HG03196 (cell line): ENCODE results near the gene DLG5.

Source experiments
- ATAC-seq: cut with Tn5 transposase; IDR thresholded peaks from one replicate; pipeline ENCODE4 v1.9.1; 2021; ENCODE audit not compliant: unreplicated experiment

The DLG5 gene

GRCh38 chr10:77892021-77892739, 34.4 kb downstream of the DLG5 start:
- ATAC-seq = no peak

DNA sequence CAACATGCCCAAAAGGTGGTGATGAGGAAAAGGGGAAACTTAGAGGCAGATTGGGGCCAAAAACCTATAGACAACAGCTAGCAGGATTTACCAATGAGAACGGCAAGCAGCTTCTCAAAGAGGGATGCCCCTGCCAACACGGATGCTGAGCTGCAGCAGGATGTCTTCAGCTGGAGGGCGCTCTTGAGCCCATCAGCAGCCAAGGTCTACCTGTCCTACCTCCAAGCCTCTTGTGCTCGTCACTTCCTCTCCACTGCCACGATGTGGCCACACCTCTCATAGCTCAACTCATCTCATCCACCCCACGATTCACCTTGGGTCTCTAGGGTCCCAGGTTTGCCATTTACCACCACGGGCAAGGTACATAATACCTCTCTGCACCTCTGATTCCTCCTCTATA, 36.5 kb downstream of the DLG5 start:
- no peak for ATAC-seq

- ATAC-seq = no peak
Observed at GRCh38 chr10:77889277-77889903, 37.2 kb downstream of the DLG5 start.

DNA sequence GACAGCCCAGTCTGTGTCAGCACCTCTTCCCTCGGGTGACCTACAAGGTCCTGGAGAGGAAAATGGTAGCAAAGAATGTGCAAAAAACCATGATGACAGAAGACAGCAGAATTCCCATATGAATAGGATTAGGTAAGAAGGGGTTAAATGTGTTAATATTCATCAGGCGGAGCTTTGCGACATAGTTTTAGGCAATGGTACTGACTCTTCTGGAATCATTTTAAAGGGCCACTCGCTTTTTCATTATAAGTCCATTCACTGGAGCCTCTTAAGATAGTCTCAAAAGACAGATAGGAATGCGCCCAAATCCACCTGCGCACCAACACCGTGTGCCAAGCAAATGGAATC, 38.2 kb downstream of the DLG5 start:
- no peak for ATAC-seq

GRCh38 chr10:77887631-77888355, 38.8 kb downstream of the DLG5 start:
- ATAC-seq = no peak

DNA sequence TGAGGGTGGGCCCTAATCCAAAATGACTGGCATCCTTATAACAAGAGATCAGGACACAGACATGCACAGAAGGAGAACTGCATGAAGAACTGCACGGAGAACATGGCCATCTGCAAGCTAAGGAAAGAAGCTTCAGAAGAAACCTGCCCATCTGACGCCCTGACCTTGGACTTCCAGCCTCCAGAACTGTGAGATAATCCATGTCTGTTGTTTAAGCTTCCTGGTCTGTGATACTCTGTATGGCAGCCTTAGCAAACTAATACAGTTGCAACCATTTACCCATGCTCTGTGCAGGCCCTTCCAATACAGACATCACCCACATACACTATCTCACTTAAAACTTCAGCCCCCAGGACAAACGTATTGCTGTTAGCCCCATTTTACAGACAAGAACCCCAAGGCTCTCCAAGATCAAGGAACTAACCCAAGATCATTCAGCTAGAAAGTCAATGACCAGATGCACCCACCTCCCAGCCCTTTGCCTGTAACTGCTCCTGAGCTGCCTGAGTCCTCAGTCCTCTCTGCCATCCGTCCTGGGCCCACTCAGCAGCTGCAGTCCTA, 39.7 kb downstream of the DLG5 start:
- no peak for ATAC-seq

DNA sequence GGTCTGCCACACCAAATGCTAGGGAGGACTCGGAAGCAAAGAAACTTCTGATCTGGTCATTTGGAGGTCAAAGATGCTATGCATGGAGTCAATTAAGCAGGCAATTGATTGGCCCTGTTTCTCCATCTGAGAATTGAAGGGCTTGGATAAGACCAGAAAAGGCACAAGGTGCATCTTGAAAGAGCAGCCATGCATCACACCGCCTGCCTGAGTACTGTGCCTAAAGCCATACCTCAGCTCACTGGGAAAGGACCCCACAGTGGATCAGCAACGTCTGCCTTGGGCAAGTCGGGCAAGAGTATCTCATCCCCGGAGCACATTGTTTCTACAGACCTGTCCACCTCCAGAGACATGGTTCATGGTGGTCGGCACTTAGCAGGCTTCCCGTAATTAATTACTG, 42.4 kb downstream of the DLG5 start:
- no peak for ATAC-seq

DNA sequence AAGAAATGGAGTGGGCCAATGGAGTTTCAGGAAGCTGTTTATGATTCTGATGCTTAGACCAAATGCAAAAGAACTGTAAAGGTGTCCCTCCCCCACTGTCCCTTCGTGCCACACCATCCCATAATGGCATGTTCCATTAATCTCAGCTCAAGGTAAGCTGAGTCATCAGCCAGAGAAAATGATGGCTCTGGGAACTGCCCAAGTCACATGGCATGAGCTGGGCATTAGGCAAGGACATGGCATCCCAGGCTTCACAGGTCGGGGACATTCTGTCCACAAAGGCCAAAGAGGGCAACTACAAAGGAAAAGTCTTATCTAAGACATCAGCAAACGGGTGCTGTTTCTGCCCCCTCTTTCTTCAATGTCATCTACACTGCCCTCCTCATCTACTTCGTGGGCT, 44.9 kb downstream of the DLG5 start:
- ATAC-seq = no peak

GRCh38 chr10:77881222-77881621, 45.3 kb downstream of the DLG5 start:
- no peak for ATAC-seq

GRCh38 chr10:77879710-77880109, 46.8 kb downstream of the DLG5 start:
- ATAC-seq = no peak

DNA sequence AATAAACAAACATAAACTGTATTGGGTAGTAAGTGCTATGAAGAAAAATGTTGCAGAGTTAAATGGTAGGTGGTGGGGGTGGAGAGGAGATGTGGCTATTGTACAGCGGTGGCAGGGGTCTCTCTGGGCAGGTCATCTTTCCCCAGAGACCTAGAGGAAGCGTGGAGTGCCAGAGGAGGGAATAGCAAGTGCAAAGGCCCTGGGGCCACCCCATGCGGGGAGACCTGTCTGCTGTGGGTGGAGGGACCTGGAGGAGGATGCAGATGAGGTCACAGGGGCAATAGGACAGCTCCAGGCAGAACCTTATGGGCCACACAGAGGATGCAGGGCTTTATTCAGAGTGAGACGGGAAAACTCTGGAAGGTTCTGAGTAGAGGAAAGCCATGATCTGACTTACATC, 47.5 kb downstream of the DLG5 start:
- no peak for ATAC-seq

DNA sequence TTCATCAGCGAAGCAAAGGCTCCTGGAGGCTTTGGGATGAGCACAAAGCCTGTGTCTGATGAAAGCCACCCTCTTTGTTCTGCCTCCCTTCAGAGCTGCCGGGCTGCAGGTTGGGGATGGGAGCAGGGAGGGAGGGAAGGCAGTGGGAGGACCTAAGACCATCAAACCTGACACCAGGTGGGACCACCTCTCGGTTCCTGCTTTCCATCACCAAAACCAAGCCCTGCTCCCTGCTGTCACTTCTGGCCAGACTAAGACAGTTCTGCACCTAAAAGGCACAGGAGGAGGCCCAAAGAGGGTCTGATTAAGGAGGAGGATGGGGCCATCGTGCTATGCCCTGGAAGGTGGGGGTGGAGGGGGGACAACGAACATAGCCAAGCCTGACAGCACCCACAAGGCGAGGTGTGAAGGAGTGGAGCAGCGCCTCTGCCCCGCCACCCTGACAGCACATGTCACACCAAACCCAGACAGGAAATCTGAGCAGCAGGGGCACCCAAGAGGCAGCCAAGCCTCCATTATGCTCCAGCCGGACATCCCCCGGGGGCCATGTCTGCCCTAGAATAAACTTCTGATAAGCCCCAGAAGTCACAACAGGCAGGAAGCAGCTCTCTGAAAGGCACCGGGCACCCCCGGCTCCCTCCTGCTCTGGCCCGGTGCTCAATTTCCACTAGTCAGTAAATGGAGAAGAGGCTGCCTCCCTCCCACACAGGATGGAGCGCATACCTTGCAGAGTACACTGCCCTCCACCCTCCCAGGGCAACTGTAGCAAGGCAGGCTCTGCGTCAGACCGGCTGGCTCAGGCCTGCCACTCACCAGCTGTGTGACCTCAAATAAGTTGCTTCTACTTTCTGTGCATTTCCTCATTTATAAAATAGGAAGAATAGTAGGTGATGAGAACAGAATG, 48.9 kb downstream of the DLG5 start:
- peak; percentile 40 for ATAC-seq

GRCh38 chr10:77875730-77876129, 50.8 kb downstream of the DLG5 start:
- no peak for ATAC-seq

DNA sequence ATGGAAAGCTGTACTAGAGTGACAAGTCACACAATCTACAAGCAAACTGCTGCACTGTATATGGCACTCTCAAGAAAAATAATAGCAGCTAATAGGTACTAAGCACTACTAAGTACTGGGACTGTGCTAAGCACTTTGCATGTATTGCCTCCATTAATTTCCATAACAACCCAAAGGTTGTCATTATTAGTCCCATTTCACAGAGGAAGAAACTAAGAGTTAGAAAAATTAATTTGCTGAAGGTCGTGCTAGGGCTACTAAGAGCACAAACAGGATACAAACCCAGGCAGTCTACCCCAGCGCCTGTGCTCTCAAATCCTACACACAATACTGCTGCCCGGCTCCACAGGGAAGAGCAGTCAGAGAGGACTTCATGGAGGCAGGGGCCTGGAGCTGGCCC, 51.7 kb downstream of the DLG5 start:
- ATAC-seq = no peak

GRCh38 chr10:77873536-77874380, 52.8 kb downstream of the DLG5 start:
- peak; percentile 82 for ATAC-seq

DNA sequence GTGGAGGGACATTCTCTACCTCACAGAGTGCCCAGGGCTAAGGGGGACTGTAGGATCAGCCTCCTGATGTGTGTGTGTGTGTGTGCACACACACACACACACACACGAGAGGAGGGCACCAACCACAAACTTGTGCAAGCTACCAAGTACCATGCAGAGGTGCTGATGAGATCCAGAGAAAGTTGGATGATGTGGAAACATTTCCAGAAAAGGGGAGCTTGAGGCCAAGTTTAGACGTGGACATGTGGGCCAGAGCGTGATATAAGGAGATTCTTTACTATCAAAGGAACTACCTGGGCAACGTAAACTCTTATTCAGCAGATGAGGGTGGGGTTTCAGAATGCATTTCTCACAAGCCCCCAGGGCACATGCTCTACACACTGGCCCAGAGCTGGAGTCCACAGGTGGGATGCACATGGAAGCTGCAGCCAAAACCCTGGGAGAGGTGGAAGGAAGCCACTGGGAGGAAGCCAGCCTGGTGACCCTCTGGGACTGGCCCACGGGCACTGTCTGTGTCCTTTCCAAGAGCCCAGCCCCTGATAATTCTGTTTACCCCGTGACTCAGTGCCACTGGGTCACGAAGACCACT, 53.5 kb downstream of the DLG5 start:
- ATAC-seq = no peak

- ATAC-seq = no peak
Observed at GRCh38 chr10:77872151-77872946, 54.2 kb downstream of the DLG5 start.

GRCh38 chr10:77869626-77870420, 56.7 kb downstream of the DLG5 start:
- no peak for ATAC-seq
